ENCODE results near the gene MYO1D. TPM values are rescaled to one million over a fixed set of nuclear protein-coding genes. Genes with fewer than 3 reads are reported as not detected.

The MYO1D gene
- total RNA-seq, 1 experiment from 2014 or later, result 35.7 TPM

GRCh38 chr17:32814836-32815235 lies 62.1 kb downstream of the MYO1D start:
- no TSS peak for BruUV-seq (replicated peaks)
- Histone ChIP-seq H3K79me2 (ENCODE audit: insufficient read depth, low read length) (no peaks in the 10 kb centered on the region), H2AFZ (ENCODE audit: low read depth, low read length, poor library complexity, severe bottlenecking) (no peak overlapping the region), H3K4me2 (ENCODE audit: low read length) (no peak overlapping the region), H3K27me3 (ENCODE audit: insufficient read depth, low read length) (no peaks in the 10 kb centered on the region), H3K4me1 (ENCODE audit: control insufficient read depth in 1 of 2, insufficient read depth in 2 of 2, low read length in 2 of 2) (no peaks in the 10 kb centered on the region), H4K20me1 (ENCODE audit: insufficient read depth) (no peaks in the 10 kb centered on the region), H3K9me3 (ENCODE audit: control insufficient read depth in 1 of 2, insufficient read depth in 1 of 2, low read depth in 1 of 2, low read length in 2 of 2) (no peaks in the 10 kb centered on the region), H3K4me3 (replicated peaks in 1 of 2; ENCODE audit: low read depth in 1 of 2, low read length in 2 of 2) (no peak overlapping the region), H3K27ac (ENCODE audit: low read depth, low read length) (no peak overlapping the region), H3K9me2 (ENCODE audit: insufficient read depth) (no peaks in the 10 kb centered on the region; the same call in 1 of the 2 replicates), H3K36me3 (ENCODE audit: control insufficient read depth in 1 of 2, insufficient read depth in 2 of 2, low read length in 2 of 2) (no peaks in the 10 kb centered on the region), H3K9ac (ENCODE audit: low read length) (no peak overlapping the region)
- ChIA-PET CTCF (no interaction called here), RAD21 (ENCODE audit: low non-redundant PET in 1 of 2, low total read pairs in 2 of 2, uncharacterized antibody in 2 of 2, unreplicated experiment in 2 of 2) (no interaction called here), POLR2A (no interaction called here)
- no peak for DNase-seq (ENCODE audit: low read depth, low spot score)
- no peak for TF ChIP-seq REST (IDR thresholded peaks at IDR 0.05; ENCODE audit: low read depth)
- no peak for TF ChIP-seq YY1 (IDR thresholded peaks at IDR 0.05; ENCODE audit: extremely low read depth, insufficient replicate concordance, low read depth, low read length)
- no peak for TF ChIP-seq SIN3A (IDR thresholded peaks at IDR 0.05; ENCODE audit: low read depth)
- TF ChIP-seq POLR2A (IDR thresholded peaks at IDR 0.05; ENCODE audit: borderline replicate concordance, extremely low read depth, insufficient read depth, insufficient read length), result no peak
- no peak for TF ChIP-seq CEBPB (IDR thresholded peaks at IDR 0.05; ENCODE audit: low read depth)
- TF ChIP-seq JUND (IDR thresholded peaks at IDR 0.05), result no peak
- no peak for TF ChIP-seq TCF7L2 (IDR thresholded peaks at IDR 0.05; ENCODE audit: borderline replicate concordance, extremely low read depth, insufficient read depth, insufficient read length)
- no peak for TF ChIP-seq CTCF (IDR thresholded peaks at IDR 0.05 in 2 of 3, conservative IDR thresholded peaks at IDR 0.05 in 1 of 3; ENCODE audit: borderline replicate concordance in 1 of 3, insufficient read depth in 1 of 3, low read depth in 2 of 3, low read length in 2 of 3)
- TF ChIP-seq EZH2 (IDR thresholded peaks at IDR 0.05), result no peak
- TF ChIP-seq, protein P1, sequence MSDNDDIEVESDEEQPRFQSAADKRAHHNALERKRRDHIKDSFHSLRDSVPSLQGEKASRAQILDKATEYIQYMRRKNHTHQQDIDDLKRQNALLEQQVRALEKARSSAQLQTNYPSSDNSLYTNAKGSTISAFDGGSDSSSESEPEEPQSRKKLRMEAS (IDR thresholded peaks at IDR 0.05), result no peak
- TF ChIP-seq EGR1 (IDR thresholded peaks at IDR 0.05; ENCODE audit: low read depth), result no peak
- TF ChIP-seq SP1 (IDR thresholded peaks at IDR 0.05; ENCODE audit: low read depth), result no peak
- TF ChIP-seq ZFX (IDR thresholded peaks at IDR 0.05), result no peak
- no peak for TF ChIP-seq ATF3 (IDR thresholded peaks at IDR 0.05)
- TF ChIP-seq, protein P2, sequence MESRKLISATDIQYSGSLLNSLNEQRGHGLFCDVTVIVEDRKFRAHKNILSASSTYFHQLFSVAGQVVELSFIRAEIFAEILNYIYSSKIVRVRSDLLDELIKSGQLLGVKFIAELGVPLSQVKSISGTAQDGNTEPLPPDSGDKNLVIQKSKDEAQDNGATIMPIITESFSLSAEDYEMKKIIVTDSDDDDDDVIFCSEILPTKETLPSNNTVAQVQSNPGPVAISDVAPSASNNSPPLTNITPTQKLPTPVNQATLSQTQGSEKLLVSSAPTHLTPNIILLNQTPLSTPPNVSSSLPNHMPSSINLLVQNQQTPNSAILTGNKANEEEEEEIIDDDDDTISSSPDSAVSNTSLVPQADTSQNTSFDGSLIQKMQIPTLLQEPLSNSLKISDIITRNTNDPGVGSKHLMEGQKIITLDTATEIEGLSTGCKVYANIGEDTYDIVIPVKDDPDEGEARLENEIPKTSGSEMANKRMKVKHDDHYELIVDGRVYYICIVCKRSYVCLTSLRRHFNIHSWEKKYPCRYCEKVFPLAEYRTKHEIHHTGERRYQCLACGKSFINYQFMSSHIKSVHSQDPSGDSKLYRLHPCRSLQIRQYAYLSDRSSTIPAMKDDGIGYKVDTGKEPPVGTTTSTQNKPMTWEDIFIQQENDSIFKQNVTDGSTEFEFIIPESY (IDR thresholded peaks at IDR 0.05; ENCODE audit: extremely low read depth, insufficient replicate concordance, low read length), result no peak
- TF ChIP-seq POLR2AphosphoS5 (IDR thresholded peaks at IDR 0.05; ENCODE audit: low read depth, low read length), result no peak
- no peak for TF ChIP-seq ELF1 (IDR thresholded peaks at IDR 0.05; ENCODE audit: borderline replicate concordance, low read depth)
- TF ChIP-seq EZH2phosphoT487 (IDR thresholded peaks at IDR 0.05; ENCODE audit: borderline replicate concordance), result no peak
- ATAC-seq, result no peak
- intact Hi-C loops (cut with micrococcal nuclease), result no loop called here

Measured in HCT116 (cell line).